Peyer's patch (tissue), 4 donors: Measurements from ENCODE around the gene HDAC4.

ENCODE experiments used
- POLR2A ChIP-seq, 2 donors: fragments of 450-650 bp; IDR thresholded peaks; one replicate each; pipeline ENCODE4 v1.5.1; 2017; ENCODE audit warnings: antibody characterized with exemption in 2 of 2, mild to moderate bottlenecking in 2 of 2, moderate library complexity in 2 of 2
- TF ChIP-seq, protein P1 (sequence below), 6 experiments: fragments of 450-650 bp in 4 of 6; fragments of 200-600 bp in 2 of 6; sonication (generic) in 1 of 6; IDR thresholded peaks; one replicate each; pipeline ENCODE4 v1.5.1; 2017 to 2019; ENCODE audit warnings: antibody characterized with exemption in 6 of 6, mild to moderate bottlenecking in 3 of 6, moderate library complexity in 1 of 6

DNA sequence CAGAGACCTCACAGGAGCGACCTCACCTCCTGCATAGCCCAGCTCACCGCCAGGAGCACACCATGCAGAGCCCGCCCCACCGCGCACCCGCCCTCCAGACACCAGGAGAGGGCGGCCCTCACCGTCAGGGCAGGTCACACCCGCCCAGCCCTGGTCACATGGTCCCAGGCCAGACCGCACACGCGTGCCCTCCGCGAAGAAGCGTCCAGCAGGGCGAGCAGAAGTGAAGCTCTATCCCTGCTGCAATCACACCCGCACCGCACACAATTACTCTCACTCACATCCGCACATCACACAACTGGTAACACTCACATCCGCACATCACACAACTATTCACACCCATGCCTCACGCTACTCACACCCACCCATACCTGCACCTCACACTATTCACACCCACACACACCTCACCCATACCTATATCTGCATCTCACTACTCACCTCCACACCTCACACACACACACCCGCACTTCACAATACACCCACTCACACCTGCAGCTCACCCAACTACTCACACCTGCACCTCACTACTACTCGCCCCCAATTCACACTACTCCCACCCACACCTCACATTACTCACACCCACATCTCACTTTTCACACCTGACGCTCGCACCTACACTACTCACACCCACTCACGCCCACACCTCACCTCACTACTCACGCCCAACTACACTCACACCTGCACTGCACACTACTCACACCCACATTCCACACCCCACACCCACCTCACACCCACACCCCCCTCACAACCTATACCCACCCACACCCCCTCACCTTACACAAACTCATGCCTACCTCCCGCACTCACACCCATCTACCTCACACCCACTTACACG is 242.0 kb downstream of the HDAC4 start:
- TF ChIP-seq, protein P1, sequence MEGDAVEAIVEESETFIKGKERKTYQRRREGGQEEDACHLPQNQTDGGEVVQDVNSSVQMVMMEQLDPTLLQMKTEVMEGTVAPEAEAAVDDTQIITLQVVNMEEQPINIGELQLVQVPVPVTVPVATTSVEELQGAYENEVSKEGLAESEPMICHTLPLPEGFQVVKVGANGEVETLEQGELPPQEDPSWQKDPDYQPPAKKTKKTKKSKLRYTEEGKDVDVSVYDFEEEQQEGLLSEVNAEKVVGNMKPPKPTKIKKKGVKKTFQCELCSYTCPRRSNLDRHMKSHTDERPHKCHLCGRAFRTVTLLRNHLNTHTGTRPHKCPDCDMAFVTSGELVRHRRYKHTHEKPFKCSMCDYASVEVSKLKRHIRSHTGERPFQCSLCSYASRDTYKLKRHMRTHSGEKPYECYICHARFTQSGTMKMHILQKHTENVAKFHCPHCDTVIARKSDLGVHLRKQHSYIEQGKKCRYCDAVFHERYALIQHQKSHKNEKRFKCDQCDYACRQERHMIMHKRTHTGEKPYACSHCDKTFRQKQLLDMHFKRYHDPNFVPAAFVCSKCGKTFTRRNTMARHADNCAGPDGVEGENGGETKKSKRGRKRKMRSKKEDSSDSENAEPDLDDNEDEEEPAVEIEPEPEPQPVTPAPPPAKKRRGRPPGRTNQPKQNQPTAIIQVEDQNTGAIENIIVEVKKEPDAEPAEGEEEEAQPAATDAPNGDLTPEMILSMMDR (IDR thresholded peaks at IDR 0.05) = no peak
- TF ChIP-seq POLR2A (IDR thresholded peaks at IDR 0.05) = no peak
